Neural progenitor cell (in vitro differentiated cells): ENCODE results near the gene HOXC13. TPM values are rescaled to one million over a fixed set of nuclear protein-coding genes. Genes with fewer than 3 reads are reported as not detected.

Experiments used
- DNase-seq: peaks from one replicate; pipeline ENCODE4 v3.0.0-alpha.2; 2016; ENCODE audit warnings: low spot score
- H2AFZ ChIP-seq: fragments of 200-600 bp; sonication (generic); replicated peaks from 2 replicates; pipeline ENCODE4 v1.6.1; 2016; ENCODE audit warnings: antibody characterized with exemption
- H3F3A ChIP-seq: fragments of 200-600 bp; sonication (generic); 2 replicates; pipeline ENCODE4 v1.6.1; 2016; ENCODE audit warnings: antibody characterized with exemption, low read depth
- H3K27ac ChIP-seq: fragments of 200-600 bp; sonication (generic); 2 replicates; pipeline ENCODE4 v1.5.1; 2016; ENCODE audit warnings: mild to moderate bottlenecking
- H3K27me3 ChIP-seq: fragments of 200-600 bp; sonication (generic); 2 replicates; pipeline ENCODE4 v1.6.1; 2016; ENCODE audit warnings: mild to moderate bottlenecking, moderate library complexity
- H3K36me3 ChIP-seq: fragments of 200-600 bp; sonication (generic); 2 replicates; pipeline ENCODE4 v1.5.1; 2016
- H3K4me1 ChIP-seq: fragments of 200-600 bp; sonication (generic); 2 replicates; pipeline ENCODE4 v1.6.1; 2016; ENCODE audit warnings: mixed run types
- H3K4me2 ChIP-seq: fragments of 200-600 bp; sonication (generic); 2 replicates; pipeline ENCODE4 v1.6.1; 2016
- H3K4me3 ChIP-seq: fragments of 200-600 bp; sonication (generic); 2 replicates; pipeline ENCODE4 v1.5.1; 2016
- H3K79me2 ChIP-seq: fragments of 200-600 bp; sonication (generic); 2 replicates; pipeline ENCODE4 v1.6.1; 2016; ENCODE audit warnings: low read depth
- H3K9ac ChIP-seq: fragments of 200-600 bp; sonication (generic); 2 replicates; pipeline ENCODE4 v1.6.1; 2016
- H3K9me3 ChIP-seq: fragments of 200-600 bp; sonication (generic); 2 replicates; pipeline ENCODE4 v1.5.1; 2016; ENCODE audit warnings: low read depth
- H4K20me1 ChIP-seq: fragments of 200-600 bp; sonication (generic); 2 replicates; pipeline ENCODE4 v1.6.1; 2016; ENCODE audit warnings: low read depth
- H3K27ac Mint-ChIP-seq: 3 replicates; pipeline ENCODE4 v1.8.0; 2021; ENCODE audit warnings: mixed read lengths
- H3K27me3 Mint-ChIP-seq: 2 replicates; pipeline ENCODE4 v1.8.0; 2022; ENCODE audit warnings: low read depth, mild to moderate bottlenecking, inconsistent platforms, moderate library complexity, mixed read lengths; ENCODE audit not compliant: insufficient read depth
- H3K36me3 Mint-ChIP-seq: 3 replicates; pipeline ENCODE4 v1.8.0; 2021; ENCODE audit warnings: mixed read lengths
- H3K4me1 Mint-ChIP-seq: 3 replicates; pipeline ENCODE4 v1.8.0; 2021; ENCODE audit warnings: mixed read lengths
- H3K4me3 Mint-ChIP-seq: 3 replicates; pipeline ENCODE4 v1.8.0; 2021; ENCODE audit warnings: mild to moderate bottlenecking, moderate library complexity, mixed read lengths
- H3K9me3 Mint-ChIP-seq: 3 replicates; pipeline ENCODE4 v1.8.0; 2020; ENCODE audit warnings: mixed read lengths
- CTCF ChIP-seq: fragments of 200-600 bp; sonication (generic); IDR thresholded peaks from 2 replicates; pipeline ENCODE4 v1.5.1; 2017; ENCODE audit warnings: antibody characterized with exemption, mild to moderate bottlenecking
- EZH2 ChIP-seq: fragments of 200-600 bp; sonication (generic); IDR thresholded peaks from 2 replicates; pipeline ENCODE4 v1.6.1; 2017; ENCODE audit warnings: antibody characterized with exemption, mild to moderate bottlenecking, moderate library complexity
- EZH2phosphoT487 ChIP-seq: fragments of 200-600 bp; sonication (generic); IDR thresholded peaks from 2 replicates; pipeline ENCODE4 v1.6.1; 2017; ENCODE audit warnings: antibody characterized with exemption
- total RNA-seq: library from RNA; depleted of rRNA; stranded (reverse); fragments of >200 nt; gene quantifications from 2 replicates; pipeline ENCODE4 v1.2.3, GENCODE V29; 2015; ENCODE audit warnings: low replicate concordance

HOXC13 gene
- total RNA-seq, 1 donor from 2014 or later, result not detected

GRCh38 chr12:53924521-53925405 lies 13.9 kb upstream of the HOXC13 start:
- Mint-ChIP-seq H3K4me1 (no peaks in the 10 kb centered on the region), H3K27ac (no peak overlapping the region), H3K9me3 (peaks cover 7% of the 10 kb centered on the region), H3K4me3 (no peak overlapping the region), H3K27me3 (peaks cover 77% of the 10 kb centered on the region), H3K36me3 (no peaks in the 10 kb centered on the region)
- H3K4me3 ChIP-seq, result no peak overlapping the region
- H3K79me2 ChIP-seq, result no peaks in the 10 kb centered on the region
- peaks cover 100% of the 10 kb centered on the region for H3K27me3 ChIP-seq
- no peaks in the 10 kb centered on the region for H3K9me3 ChIP-seq
- H2AFZ ChIP-seq, result no peak overlapping the region
- no peak overlapping the region for H3K4me2 ChIP-seq
- no peaks in the 10 kb centered on the region for H3K36me3 ChIP-seq
- H3K27ac ChIP-seq, result no peak overlapping the region
- H3K9ac ChIP-seq, result no peak overlapping the region
- H4K20me1 ChIP-seq, result peaks cover 9% of the 10 kb centered on the region
- DNase-seq, result no peak
- H3K4me1 ChIP-seq, result no peaks in the 10 kb centered on the region
- TF ChIP-seq EZH2phosphoT487 (no peak), CTCF (no peak), EZH2 (no peak)
- no peaks in the 10 kb centered on the region for H3F3A ChIP-seq

GRCh38 chr12:53927220-53928029 lies 11.2 kb upstream of the HOXC13 start:
- no peak overlapping the region for H3K4me3 Mint-ChIP-seq
- Histone ChIP-seq H2AFZ (no peak overlapping the region), H3K79me2 (no peaks in the 10 kb centered on the region), H3K4me2 (no peak overlapping the region), H3K9me3 (no peaks in the 10 kb centered on the region), H3F3A (no peaks in the 10 kb centered on the region), H3K4me3 (no peak overlapping the region), H3K27me3 (peaks cover 100% of the 10 kb centered on the region), H3K9ac (no peak overlapping the region), H3K27ac (no peak overlapping the region), H4K20me1 (peaks cover 9% of the 10 kb centered on the region), H3K4me1 (no peaks in the 10 kb centered on the region), H3K36me3 (no peaks in the 10 kb centered on the region)
- peaks cover 7% of the 10 kb centered on the region for H3K9me3 Mint-ChIP-seq
- H3K27ac Mint-ChIP-seq, result no peak overlapping the region
- TF ChIP-seq EZH2 (peak; percentile 99), EZH2phosphoT487 (peak; percentile 98), CTCF (no peak)
- H3K4me1 Mint-ChIP-seq, result no peaks in the 10 kb centered on the region
- peaks cover 91% of the 10 kb centered on the region for H3K27me3 Mint-ChIP-seq
- H3K36me3 Mint-ChIP-seq, result no peaks in the 10 kb centered on the region
- DNase-seq, result no peak

GRCh38 chr12:53928054-53928835 lies 10.4 kb upstream of the HOXC13 start:
- Histone ChIP-seq H3K79me2 (no peaks in the 10 kb centered on the region), H2AFZ (no peak overlapping the region), H3K9me3 (no peaks in the 10 kb centered on the region), H3K36me3 (no peaks in the 10 kb centered on the region), H3K4me3 (no peak overlapping the region), H3F3A (no peaks in the 10 kb centered on the region), H4K20me1 (peaks cover 9% of the 10 kb centered on the region), H3K9ac (no peak overlapping the region), H3K4me1 (no peaks in the 10 kb centered on the region), H3K27ac (no peak overlapping the region), H3K4me2 (no peak overlapping the region), H3K27me3 (peaks cover 100% of the 10 kb centered on the region)
- TF ChIP-seq CTCF, result no peak
- TF ChIP-seq EZH2phosphoT487, result peak; percentile 83
- TF ChIP-seq EZH2, result peak; percentile 84
- Mint-ChIP-seq H3K4me3 (no peak overlapping the region), H3K9me3 (peaks cover 7% of the 10 kb centered on the region), H3K36me3 (no peaks in the 10 kb centered on the region), H3K4me1 (no peaks in the 10 kb centered on the region), H3K27me3 (peaks cover 92% of the 10 kb centered on the region), H3K27ac (no peak overlapping the region)
- DNase-seq, result no peak
